GM12891 (cell line): Measurements from ENCODE around the gene MEIS1.

ENCODE experiments used
- DNase-seq: peaks from one replicate; pipeline ENCODE4 v3.0.0; 2011; ENCODE audit warnings: low spot score; ENCODE audit not compliant: insufficient read length
- FAIRE-seq: peaks from 2 replicates; lab custom pipeline; 2011; peaks lifted over from hg19 to GRCh38; lab: Jason Lieb, UNC
- PAX5 ChIP-seq: IDR thresholded peaks from 2 replicates; pipeline ENCODE4 v1.6.1; 2011; ENCODE audit warnings: low read length, moderate library complexity, mild to moderate bottlenecking; ENCODE audit not compliant: insufficient read depth, severe bottlenecking
- POLR2A ChIP-seq: IDR thresholded peaks from 2 replicates; pipeline ENCODE4 v1.6.1; 2011; ENCODE audit warnings: low read depth, low read length, control low read depth
- POLR2AphosphoS5 ChIP-seq: IDR thresholded peaks from 2 replicates; pipeline ENCODE4 v1.6.1; 2011; ENCODE audit warnings: low read depth, low read length, control low read depth
- POU2F2 ChIP-seq: IDR thresholded peaks from 2 replicates; pipeline ENCODE4 v1.6.1; 2011; ENCODE audit warnings: low read depth, mild to moderate bottlenecking, control low read depth, low read length, moderate library complexity
- SPI1 ChIP-seq: IDR thresholded peaks from 2 replicates; pipeline ENCODE4 v1.6.1; 2011; ENCODE audit warnings: low read depth, low read length, control low read depth
- TAF1 ChIP-seq: IDR thresholded peaks from 2 replicates; pipeline ENCODE4 v1.6.1; 2011; ENCODE audit warnings: low read depth, low read length, control low read depth

MEIS1 gene

GRCh38 chr2:66437691-66438497 lies 3.0 kb downstream of the MEIS1 start:
- TF ChIP-seq POU2F2 = no peak
- no peak for TF ChIP-seq TAF1
- no peak for TF ChIP-seq POLR2A
- TF ChIP-seq SPI1 = no peak
- TF ChIP-seq PAX5 = no peak
- TF ChIP-seq POLR2AphosphoS5 = no peak
- DNase-seq (no peak), FAIRE-seq (no peak)

- TF ChIP-seq POLR2AphosphoS5 (no peak), POU2F2 (no peak), POLR2A (no peak), SPI1 (no peak), TAF1 (no peak), PAX5 (no peak)
- DNase-seq (no peak), FAIRE-seq (no peak)
Measured at GRCh38 chr2:66438498-66438833, 3.5 kb downstream of the MEIS1 start.

- TF ChIP-seq POLR2AphosphoS5 = no peak
- TF ChIP-seq PAX5 = no peak
- no peak for TF ChIP-seq POU2F2
- no peak for TF ChIP-seq SPI1
- no peak for TF ChIP-seq POLR2A
- no peak for TF ChIP-seq TAF1
- FAIRE-seq (no peak), DNase-seq (no peak)
Measured at GRCh38 chr2:66438891-66439811, 4.2 kb downstream of the MEIS1 start.

- FAIRE-seq (no peak), DNase-seq (no peak)
- no peak for TF ChIP-seq SPI1
- no peak for TF ChIP-seq POU2F2
- no peak for TF ChIP-seq POLR2AphosphoS5
- TF ChIP-seq PAX5 = no peak
- TF ChIP-seq TAF1 = no peak
- no peak for TF ChIP-seq POLR2A
Measured at GRCh38 chr2:66439812-66440542, 5.1 kb downstream of the MEIS1 start.

- FAIRE-seq (no peak), DNase-seq (no peak)
- TF ChIP-seq TAF1 (no peak), SPI1 (no peak)
Measured at GRCh38 chr2:66440708-66441497, 6.0 kb downstream of the MEIS1 start.

- TF ChIP-seq PAX5 = no peak
- no peak for TF ChIP-seq POU2F2
- no peak for TF ChIP-seq POLR2AphosphoS5
- TF ChIP-seq SPI1 = no peak
- TF ChIP-seq TAF1 = no peak
- no peak for FAIRE-seq
- DNase-seq = no peak
Measured at GRCh38 chr2:66441581-66442320, 6.8 kb downstream of the MEIS1 start.

- TF ChIP-seq PAX5 = no peak
- FAIRE-seq (no peak), DNase-seq (no peak)
Measured at GRCh38 chr2:66442516-66443185, 7.7 kb downstream of the MEIS1 start.

- DNase-seq (no peak), FAIRE-seq (no peak)
- TF ChIP-seq PAX5 = no peak
Measured at GRCh38 chr2:66443186-66443978, 8.5 kb downstream of the MEIS1 start.
